GDM1 (cell line): ENCODE results near the gene MBP.

Source experiments
- DNase-seq: peaks from one replicate; lab custom pipeline; 2025; lab: John Stamatoyannopoulos, UW

The MBP gene

GRCh38 chr18:77082316-77082955, 50.1 kb downstream of the MBP start:
- no peak for DNase-seq

- DNase-seq: peak; percentile 73
Measured at GRCh38 chr18:77081390-77081778, 51.2 kb downstream of the MBP start.

- no peak for DNase-seq
Measured at GRCh38 chr18:77079954-77080682, 52.5 kb downstream of the MBP start.

GRCh38 chr18:77079088-77079487, 53.5 kb downstream of the MBP start:
- no peak for DNase-seq

- no peak for DNase-seq
Measured at GRCh38 chr18:77078690-77079070, 53.9 kb downstream of the MBP start.

- no peak for DNase-seq
Measured at GRCh38 chr18:77077941-77078689, 54.5 kb downstream of the MBP start.

GRCh38 chr18:77077401-77077800, 55.2 kb downstream of the MBP start:
- no peak for DNase-seq

GRCh38 chr18:77076111-77076510, 56.5 kb downstream of the MBP start:
- DNase-seq: no peak

GRCh38 chr18:77074431-77074830, 58.2 kb downstream of the MBP start:
- no peak for DNase-seq

- no peak for DNase-seq
Measured at GRCh38 chr18:77073336-77074093, 59.1 kb downstream of the MBP start.

GRCh38 chr18:77072566-77072965, 60.0 kb downstream of the MBP start:
- DNase-seq: no peak

- DNase-seq: no peak
Measured at GRCh38 chr18:77071711-77072292, 60.8 kb downstream of the MBP start.

GRCh38 chr18:77071061-77071460, 61.5 kb downstream of the MBP start:
- DNase-seq: no peak

- no peak for DNase-seq
Measured at GRCh38 chr18:77070627-77071026, 62.0 kb downstream of the MBP start.

GRCh38 chr18:77069931-77070330, 62.7 kb downstream of the MBP start:
- no peak for DNase-seq

GRCh38 chr18:77069482-77069881, 63.1 kb downstream of the MBP start:
- DNase-seq: no peak

- peak; percentile 53 for DNase-seq
Measured at GRCh38 chr18:77068321-77069312, 64.0 kb downstream of the MBP start.

- peak; percentile 32 for DNase-seq
Measured at GRCh38 chr18:77067291-77068061, 65.1 kb downstream of the MBP start.

- DNase-seq: no peak
Measured at GRCh38 chr18:77066689-77067088, 65.9 kb downstream of the MBP start.

- no peak for DNase-seq
Measured at GRCh38 chr18:77066101-77066500, 66.5 kb downstream of the MBP start.
